ENCODE results near the gene SKAP2. TPM values are rescaled to one million over a fixed set of nuclear protein-coding genes. Genes with fewer than 3 reads are reported as not detected.

SKAP2 gene
- total and polyA plus RNA-seq, 10 of the 15 experiments (the other 5 are each of a cell fraction or from before 2014, with no cell fraction given), result 10.9 to 40.6 (median 23.5) TPM

- TF ChIP-seq ZBTB11 (CRISPR knock-in tag; IDR thresholded peaks at IDR 0.05) (no peak), NFIC (IDR thresholded peaks at IDR 0.05; ENCODE audit: low read depth, low read length) (peak; percentile 94), ATF3 (IDR thresholded peaks at IDR 0.05; ENCODE audit: borderline replicate concordance, extremely low read depth, low read depth, low read length) (no peak), YBX1 (IDR thresholded peaks at IDR 0.05) (no peak), TARDBP (IDR thresholded peaks at IDR 0.05; ENCODE audit: borderline replicate concordance) (no peak), ZSCAN29 (IDR thresholded peaks at IDR 0.05) (no peak), WRNIP1 (IDR thresholded peaks at IDR 0.05; ENCODE audit: borderline replicate concordance, low read depth, low read length) (no peak), MEF2A (IDR thresholded peaks at IDR 0.05; ENCODE audit: insufficient read depth, low read depth, low read length) (peak; percentile 57; the same call in 1 of the 2 replicates), SMARCA5 (IDR thresholded peaks at IDR 0.05) (no peak), NR2F1 (conservative IDR thresholded peaks at IDR 0.05) (no peak), NR2C2 (IDR thresholded peaks at IDR 0.05; ENCODE audit: borderline replicate concordance, control insufficient read depth, insufficient read length, low read depth) (no peak), KAT2A (conservative IDR thresholded peaks at IDR 0.05; ENCODE audit: control insufficient read depth, low read depth, low read length) (no peak), IRF4 (IDR thresholded peaks at IDR 0.05; ENCODE audit: low read depth, low read length) (peak; percentile 76; the same call in 1 of the 2 replicates), BACH1 (IDR thresholded peaks at IDR 0.05; ENCODE audit: borderline replicate concordance) (no peak), FOXM1 (IDR thresholded peaks at IDR 0.05; ENCODE audit: low read depth, low read length) (peak; percentile 80; the same call in 1 of the 2 replicates), KDM1A (IDR thresholded peaks at IDR 0.05; ENCODE audit: borderline replicate concordance) (no peak), YY1 (IDR thresholded peaks at IDR 0.05; ENCODE audit: low read depth, low read length) (no peak), RUNX3 (IDR thresholded peaks at IDR 0.05; ENCODE audit: low read length) (peak; percentile 92), PAX8 (IDR thresholded peaks at IDR 0.05) (no peak), SMAD5 (IDR thresholded peaks at IDR 0.05; ENCODE audit: low read depth) (no peak), MYB (IDR thresholded peaks at IDR 0.05; ENCODE audit: borderline replicate concordance, low read depth, low read length) (no peak)
- TF ChIP-seq, protein P1, sequence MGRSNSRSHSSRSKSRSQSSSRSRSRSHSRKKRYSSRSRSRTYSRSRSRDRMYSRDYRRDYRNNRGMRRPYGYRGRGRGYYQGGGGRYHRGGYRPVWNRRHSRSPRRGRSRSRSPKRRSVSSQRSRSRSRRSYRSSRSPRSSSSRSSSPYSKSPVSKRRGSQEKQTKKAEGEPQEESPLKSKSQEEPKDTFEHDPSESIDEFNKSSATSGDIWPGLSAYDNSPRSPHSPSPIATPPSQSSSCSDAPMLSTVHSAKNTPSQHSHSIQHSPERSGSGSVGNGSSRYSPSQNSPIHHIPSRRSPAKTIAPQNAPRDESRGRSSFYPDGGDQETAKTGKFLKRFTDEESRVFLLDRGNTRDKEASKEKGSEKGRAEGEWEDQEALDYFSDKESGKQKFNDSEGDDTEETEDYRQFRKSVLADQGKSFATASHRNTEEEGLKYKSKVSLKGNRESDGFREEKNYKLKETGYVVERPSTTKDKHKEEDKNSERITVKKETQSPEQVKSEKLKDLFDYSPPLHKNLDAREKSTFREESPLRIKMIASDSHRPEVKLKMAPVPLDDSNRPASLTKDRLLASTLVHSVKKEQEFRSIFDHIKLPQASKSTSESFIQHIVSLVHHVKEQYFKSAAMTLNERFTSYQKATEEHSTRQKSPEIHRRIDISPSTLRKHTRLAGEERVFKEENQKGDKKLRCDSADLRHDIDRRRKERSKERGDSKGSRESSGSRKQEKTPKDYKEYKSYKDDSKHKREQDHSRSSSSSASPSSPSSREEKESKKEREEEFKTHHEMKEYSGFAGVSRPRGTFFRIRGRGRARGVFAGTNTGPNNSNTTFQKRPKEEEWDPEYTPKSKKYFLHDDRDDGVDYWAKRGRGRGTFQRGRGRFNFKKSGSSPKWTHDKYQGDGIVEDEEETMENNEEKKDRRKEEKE (IDR thresholded peaks at IDR 0.05), result no peak
Measured at GRCh38 chr7:26891400-26892350, 27.3 kb upstream of the SKAP2 start (continued).

Measured in GM12878 (cell line).